Fibroblast of skin of left quadriceps (primary cell): ENCODE results near the gene CYTH4.
"Not testable (repeated sequence)": the region's sequence is repeated elsewhere in the genome, so short reads cannot be mapped to it uniquely, and the experiment has no call there.

Experiments used
- DNase-seq, 2 experiments: peaks; one replicate each; pipeline ENCODE4 v3.0.0-alpha.2; 2013; ENCODE audit warnings: low read depth in 2 of 2

The CYTH4 gene

DNA sequence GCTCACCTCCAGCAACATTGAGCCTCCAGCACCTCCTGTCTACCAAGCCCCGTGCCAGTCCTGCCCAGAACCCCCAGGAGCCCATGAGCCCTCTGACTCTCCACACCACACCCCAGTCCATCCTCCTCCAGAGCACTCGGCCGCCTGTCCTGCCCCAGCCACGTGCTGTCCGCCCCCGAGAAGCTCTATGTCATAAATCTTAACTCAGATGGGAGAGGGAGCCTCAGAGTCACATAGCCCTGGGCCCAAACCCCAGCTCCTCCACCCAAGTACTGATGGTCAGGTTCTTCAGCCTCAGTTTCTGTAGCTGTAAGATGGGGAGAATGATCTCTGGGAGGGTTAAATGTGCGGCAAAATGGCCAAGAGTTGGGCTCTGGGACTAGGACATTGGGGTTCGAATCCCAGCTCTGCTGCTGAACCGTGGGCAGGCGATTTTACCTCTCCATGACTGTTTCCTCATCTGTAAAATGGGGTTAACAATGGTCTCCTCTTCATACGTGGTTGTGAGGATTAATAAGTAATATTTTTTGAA lies 27.8 kb downstream of the CYTH4 start:
- DNase-seq, result no peak

DNA sequence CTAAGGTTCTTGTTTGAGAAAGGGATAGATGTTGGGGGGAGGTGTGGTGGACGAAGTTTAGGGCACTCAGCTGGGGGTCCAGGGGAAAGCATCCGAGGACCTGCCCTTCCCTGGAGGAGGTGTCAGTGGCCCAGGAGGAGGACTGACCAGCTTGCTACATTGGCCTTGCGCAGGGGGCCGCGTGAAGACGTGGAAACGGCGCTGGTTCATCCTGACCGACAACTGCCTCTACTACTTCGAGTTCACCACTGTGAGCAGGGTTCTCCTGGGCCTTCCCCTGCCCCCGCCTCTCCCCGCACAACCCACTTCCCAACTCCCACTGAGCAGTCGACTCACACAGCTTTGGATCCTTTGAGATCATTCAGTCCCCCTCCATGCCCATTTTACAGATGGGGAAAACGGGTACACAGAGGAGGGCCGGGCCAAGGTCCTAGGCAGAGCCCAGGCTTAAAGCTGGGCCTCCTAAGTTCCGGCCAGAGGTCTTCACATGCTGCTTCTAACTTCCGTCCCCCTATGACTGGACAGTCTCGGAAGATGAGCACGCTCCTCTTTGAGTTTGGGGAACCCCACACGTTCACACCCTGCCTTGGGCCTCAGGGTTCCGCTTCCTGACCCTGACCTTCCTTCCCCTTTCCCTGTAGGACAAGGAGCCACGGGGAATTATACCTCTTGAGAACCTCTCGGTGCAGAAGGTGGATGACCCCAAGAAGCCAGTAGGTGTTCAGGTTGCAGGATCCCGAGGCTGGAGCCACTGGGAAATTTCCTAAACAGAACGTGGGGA lies 28.7 kb downstream of the CYTH4 start:
- DNase-seq, result no peak

DNA sequence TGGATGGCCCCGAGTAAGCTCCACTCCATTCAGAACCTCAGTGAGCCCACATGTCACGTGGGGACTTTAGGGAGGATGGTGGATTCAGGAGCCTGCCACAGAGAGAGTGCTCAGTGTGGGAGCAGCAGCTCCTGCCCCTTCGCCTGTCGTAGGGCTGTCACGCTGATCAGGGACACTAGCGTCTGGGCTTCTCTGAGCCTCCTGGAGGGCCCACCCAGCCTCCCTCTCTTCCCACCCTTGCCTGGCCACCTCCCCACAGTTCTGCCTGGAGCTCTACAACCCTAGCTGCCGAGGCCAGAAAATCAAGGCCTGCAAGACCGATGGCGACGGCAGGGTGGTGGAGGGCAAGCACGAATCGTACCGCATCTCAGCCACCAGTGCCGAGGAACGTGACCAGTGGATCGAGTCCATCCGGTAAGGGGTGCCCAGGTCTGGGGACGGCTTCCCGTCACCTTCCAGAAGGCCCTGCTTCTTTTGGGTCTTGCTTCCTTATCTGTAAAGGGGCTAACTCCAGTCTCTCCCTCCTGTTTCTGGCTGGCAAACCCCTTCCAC lies 29.5 kb downstream of the CYTH4 start:
- DNase-seq, result no peak

DNA sequence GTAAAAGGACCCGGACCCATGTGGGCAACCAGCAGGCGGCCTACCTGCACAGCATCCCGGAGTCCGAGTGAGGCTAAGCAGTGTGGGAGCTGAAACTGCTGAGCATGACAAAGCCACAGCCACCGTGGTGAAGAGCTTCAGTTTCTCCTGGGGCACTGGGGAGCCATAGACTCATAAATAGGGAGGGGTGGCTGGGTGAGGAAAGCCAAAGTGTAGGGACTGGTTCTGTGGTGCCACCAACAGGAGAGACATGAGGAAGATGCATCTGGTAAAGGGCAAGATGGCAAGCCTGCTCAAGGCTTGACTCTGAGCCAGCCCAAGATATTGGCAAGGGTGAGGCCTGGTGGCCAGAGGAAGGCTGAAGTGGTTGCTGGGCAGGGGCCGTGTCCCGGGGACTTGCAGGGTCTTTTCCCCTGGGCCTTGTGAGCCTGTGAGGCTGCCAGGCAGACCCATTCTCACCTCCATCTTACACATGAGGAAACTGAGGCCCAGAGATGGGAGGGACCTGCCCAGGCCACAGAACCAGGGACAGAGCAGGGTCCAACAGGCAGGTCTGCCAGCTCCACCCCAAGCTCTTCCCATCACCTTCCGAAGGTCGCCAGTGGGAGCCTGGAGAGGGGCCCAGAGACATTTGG lies 30.4 kb downstream of the CYTH4 start:
- DNase-seq, result no peak

GRCh38 chr22:37313376-37314314 lies 31.3 kb downstream of the CYTH4 start:
- DNase-seq, result no peak

GRCh38 chr22:37314315-37315074 lies 32.2 kb downstream of the CYTH4 start:
- no peak for DNase-seq

DNA sequence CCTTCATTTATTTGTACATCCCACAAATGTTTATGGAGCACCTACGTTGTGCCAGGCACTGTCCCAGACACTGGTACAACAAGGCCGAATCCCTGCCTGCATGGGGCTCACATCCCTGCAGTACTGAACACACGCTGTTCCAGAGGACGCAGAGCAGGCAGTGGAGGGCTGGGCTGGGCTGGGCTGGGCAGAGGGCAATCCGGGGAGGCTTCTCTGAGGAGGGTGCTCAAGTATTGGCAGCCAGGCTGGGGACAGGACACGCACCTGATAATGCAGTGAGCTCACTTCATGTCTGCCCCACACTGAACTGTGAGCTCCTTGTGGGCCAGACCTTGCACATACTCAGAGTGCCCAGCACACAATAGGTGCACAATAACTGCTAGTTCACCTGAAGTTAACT lies 34.1 kb downstream of the CYTH4 start:
- no peak for DNase-seq

DNA sequence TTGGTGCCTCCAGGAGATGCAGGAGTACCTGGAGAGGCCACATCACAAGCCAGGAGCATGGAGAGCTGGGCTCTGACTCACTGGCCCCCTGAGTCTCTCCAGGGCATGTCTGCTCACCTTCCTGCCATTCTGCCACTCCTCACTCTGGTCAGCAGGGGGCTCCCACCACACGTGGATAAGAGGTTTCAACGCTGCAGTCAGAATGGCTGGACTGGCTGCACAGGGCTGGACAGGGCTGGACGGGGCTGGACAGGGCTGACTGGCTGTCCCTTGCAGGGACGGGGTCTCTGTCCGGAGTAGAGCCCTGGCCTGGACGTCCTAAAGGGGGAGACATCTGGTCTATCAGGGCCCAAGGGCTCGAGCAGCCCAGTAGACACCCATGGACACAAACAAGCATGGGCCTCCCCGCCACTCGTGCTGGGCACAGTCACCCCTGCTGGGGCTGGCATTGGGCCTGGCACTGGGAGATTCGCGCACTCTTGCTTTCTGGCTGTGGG lies 34.6 kb downstream of the CYTH4 start:
- DNase-seq, result peak; percentile 55 to 59

GRCh38 chr22:37317698-37318210 lies 35.4 kb downstream of the CYTH4 start:
- DNase-seq, result no peak

DNA sequence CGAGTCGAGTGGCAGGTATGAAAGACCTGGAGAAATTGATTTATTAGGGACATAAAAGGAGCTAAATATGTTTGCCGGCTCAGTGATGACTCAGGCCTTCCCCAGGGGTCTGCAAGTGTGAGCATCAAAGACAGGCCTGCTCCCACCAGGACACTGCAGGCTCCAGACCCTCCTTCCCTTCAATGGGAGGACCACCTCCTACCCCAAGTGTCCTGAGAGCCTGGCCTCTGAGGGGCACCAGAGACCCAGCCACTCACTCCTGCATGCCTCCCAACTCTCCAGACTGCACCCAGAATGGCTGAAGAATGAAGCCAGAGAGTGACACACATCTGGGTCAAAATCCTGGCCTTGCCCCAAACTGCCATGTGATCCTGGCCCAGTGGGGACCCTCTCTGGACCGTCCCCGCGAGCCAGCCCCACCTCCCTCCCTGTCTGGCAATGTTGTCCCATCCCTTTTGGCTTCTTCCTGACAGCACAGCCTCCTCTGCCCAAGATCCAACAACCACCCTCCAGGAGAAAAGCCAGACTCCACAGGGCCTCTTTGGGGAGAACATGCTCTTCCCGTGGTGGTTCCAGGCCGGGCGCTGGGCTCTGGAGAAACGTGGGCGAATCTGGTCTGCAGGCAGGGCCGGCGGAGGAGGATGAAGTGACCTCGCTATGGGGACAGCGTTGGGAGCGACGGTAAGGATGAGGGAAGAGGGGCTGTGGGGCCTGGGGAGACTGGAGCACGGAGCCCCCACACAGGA lies 36.2 kb downstream of the CYTH4 start:
- no peak for DNase-seq

DNA sequence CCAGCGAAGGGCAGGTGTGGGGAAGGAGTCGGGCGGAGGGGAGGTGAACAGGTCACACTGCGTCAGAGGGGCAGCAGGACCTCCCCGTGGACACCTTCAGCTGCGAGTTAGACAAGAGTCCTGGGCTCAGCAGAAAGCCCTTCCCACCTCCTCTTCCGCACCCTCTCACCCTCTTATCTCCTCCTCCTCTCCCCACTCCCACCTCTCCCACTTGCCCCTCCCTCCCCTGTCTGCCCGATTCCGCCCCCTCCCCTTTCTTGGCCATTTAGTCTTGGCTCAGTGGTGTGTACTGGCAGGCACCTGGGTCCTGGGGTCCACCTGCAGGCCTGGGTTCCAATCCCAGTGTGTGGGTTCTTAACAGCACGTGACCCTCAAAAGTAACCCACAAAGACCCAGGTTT lies 37.2 kb downstream of the CYTH4 start:
- no peak for DNase-seq

GRCh38 chr22:37320726-37321677 lies 38.7 kb downstream of the CYTH4 start:
- no peak for DNase-seq

DNA sequence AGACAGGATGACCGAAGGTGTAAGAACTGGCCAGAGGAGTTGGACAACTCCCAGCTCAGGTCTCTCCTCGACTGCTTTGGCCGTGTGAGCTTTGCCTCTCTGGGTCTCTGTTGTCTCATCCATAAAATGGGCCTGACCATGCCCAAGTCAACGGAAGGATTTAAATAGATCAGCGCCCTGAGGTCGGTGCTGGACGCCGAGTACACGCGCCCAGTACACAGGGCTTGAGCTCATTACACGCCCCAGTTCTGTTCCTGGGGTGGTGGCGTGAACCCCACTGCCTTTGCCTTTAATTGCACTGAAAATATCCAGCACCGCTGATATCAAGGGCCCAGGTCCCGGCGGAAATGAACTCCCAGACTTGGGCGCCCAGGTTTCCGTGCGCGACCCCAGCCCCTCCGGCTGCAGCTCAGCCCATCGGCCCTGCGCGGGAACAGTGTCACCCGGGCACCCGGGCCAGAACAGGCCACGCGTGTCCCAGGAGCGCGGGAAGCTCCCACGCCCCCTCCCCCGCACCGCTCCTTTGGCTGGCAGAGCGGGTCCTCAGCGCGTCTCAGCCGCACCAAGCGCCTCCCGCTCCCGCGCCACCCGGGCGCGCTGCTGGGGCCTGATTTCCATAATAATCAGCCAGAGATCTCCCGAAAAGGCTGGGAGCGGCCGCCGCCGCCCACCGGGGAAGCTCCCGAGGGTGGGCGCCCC lies 42.2 kb downstream of the CYTH4 start:
- DNase-seq, result no peak

DNA sequence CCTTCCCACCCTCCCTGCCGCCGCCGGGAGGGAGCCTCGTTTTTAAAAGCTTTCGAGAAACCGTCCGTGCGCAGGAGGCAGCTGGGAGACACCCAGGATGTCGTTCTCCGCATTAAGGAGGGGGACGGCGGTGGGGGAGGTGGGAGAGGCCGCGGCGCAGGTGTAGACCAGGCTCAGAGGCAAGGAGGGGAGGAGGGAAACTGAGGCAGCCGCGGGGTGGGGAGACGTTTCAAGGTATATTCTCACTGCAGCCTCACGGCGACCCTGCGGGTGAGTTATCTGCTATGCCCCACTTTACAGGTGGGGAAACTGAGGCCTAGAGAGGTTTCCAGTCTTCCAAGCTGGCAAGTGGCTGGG lies 42.7 kb downstream of the CYTH4 start:
- no peak for DNase-seq

DNA sequence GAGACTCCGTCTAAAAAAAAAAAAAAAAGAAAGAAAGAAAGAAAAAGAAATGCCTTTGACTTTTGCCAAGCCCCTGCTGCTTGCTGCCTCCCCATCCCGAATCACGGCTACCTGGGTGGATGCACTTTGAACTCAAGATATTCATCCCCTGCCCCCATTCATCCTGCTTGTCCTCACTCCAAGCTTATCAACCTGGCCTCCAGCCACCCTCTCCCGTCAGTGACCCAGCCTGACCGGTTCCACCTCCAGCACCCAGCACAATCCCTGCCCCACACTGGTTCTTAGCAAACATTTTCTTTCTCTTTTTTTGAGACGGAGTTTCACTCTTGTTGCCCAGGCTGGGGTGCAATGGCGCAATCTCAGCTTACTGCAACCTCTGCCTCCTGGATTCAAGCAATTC lies 44.4 kb downstream of the CYTH4 start:
- no peak for DNase-seq

DNA sequence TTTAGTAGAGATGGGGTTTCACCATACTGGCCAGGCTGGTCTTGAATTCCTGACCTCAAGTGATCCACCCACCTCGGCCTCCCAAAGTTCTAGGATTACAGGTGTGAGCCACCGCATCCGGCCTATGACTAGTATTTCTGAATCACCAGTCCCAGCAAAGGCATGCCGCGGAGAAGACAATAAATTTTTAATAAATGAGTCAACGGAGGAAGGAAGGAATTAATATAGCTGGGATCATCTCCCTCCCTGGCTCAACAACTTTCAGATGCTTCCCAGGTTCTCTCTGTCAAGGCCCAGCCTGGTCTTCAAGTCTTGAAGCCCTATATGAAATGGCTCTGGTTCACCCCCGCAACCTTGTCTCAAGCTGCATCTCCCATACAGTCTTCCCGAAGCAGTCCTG lies 45.7 kb downstream of the CYTH4 start:
- peak; percentile 71 to 72 for DNase-seq

DNA sequence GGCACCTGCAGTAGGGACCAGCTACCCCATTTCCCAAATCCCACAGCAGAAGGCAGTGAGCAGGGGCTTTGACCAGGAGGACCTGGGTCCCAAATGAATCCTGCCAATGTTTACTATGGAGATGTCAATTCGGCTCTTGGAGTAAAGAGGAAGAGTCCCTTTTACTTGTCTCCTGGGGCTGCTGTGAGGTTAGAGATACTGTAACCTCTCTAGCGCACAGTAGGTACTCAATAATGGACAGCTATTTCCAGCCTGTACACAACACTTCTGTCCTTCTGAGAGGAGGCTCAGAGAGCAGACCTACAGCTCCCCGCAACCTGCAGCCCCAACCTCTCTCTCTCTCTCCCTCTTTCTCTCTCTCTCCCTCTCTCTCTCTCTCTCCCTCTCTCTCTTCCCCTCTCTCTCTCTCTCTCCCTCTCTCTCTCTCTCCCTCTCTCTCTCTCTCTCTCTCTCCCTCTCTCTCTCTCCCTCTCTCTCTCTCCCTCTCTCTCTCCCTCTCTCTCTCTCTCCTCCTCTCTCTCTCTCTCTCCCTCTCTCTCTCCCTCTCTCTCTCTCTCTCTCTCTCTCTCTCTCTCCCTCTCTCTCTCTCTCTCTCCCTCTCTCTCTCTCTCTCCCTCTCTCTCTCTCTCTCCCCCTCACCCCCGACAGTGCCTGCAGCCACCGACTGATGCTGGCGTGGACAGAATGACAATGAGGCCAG lies 46.4 kb downstream of the CYTH4 start:
- not testable (repeated sequence) for DNase-seq
